HL-60/S4 treated with phorbol 12-myristate 13-acetate at 8.2 ng/mL for 4 days and 3 days (cell line): ENCODE measurements around the gene CCDC6.

ENCODE experiments used
- in situ Hi-C: fragments of 300-500 bp; cut with MboI; formaldehyde crosslinking; loops from 2 replicates; pipeline ENCODE4 v1.15.0; 2022; ENCODE audit warnings: low sequenced_read_pairs

The CCDC6 gene

GRCh38 chr10:59907537-59907917, 1.2 kb upstream of the CCDC6 start:
- in situ Hi-C loops: no loop called here

GRCh38 chr10:59905731-59906416, 482 bp downstream of the CCDC6 start:
- in situ Hi-C loops: no loop called here

GRCh38 chr10:59905066-59905730, 1.2 kb downstream of the CCDC6 start:
- in situ Hi-C loops: no loop called here

GRCh38 chr10:59904426-59905065, 1.8 kb downstream of the CCDC6 start:
- in situ Hi-C loops: no loop called here

- in situ Hi-C loops: no loop called here
Observed at GRCh38 chr10:59903871-59904270, 2.5 kb downstream of the CCDC6 start.

- in situ Hi-C loops: no loop called here
Observed at GRCh38 chr10:59902016-59902415, 4.3 kb downstream of the CCDC6 start.

GRCh38 chr10:59901470-59901869, 4.9 kb downstream of the CCDC6 start:
- in situ Hi-C loops: no loop called here

- in situ Hi-C loops: no loop called here
Observed at GRCh38 chr10:59900048-59900727, 6.2 kb downstream of the CCDC6 start.

GRCh38 chr10:59898125-59898835, 8.1 kb downstream of the CCDC6 start:
- in situ Hi-C loops: no loop called here

- in situ Hi-C loops: no loop called here
Observed at GRCh38 chr10:59896191-59896590, 10.2 kb downstream of the CCDC6 start.

- in situ Hi-C loops: no loop called here
Observed at GRCh38 chr10:59895629-59896116, 10.7 kb downstream of the CCDC6 start.

GRCh38 chr10:59894114-59894513, 12.2 kb downstream of the CCDC6 start:
- in situ Hi-C loops: no loop called here

GRCh38 chr10:59892697-59893096, 13.7 kb downstream of the CCDC6 start:
- in situ Hi-C loops: no loop called here

- in situ Hi-C loops: no loop called here
Observed at GRCh38 chr10:59891936-59892335, 14.4 kb downstream of the CCDC6 start.

GRCh38 chr10:59891349-59891748, 15.0 kb downstream of the CCDC6 start:
- in situ Hi-C loops: no loop called here

GRCh38 chr10:59888781-59889435, 17.4 kb downstream of the CCDC6 start:
- in situ Hi-C loops: no loop called here

GRCh38 chr10:59887972-59888640, 18.2 kb downstream of the CCDC6 start:
- in situ Hi-C loops: no loop called here

- in situ Hi-C loops: no loop called here
Observed at GRCh38 chr10:59887006-59887405, 19.4 kb downstream of the CCDC6 start.

- in situ Hi-C loops: no loop called here
Observed at GRCh38 chr10:59885430-59886134, 20.8 kb downstream of the CCDC6 start.
